ENCODE measurements around the gene IMPA2.

- TF ChIP-seq POLR2A (IDR thresholded peaks at IDR 0.05; ENCODE audit: low read depth, low read length) (no peak), POLR2AphosphoS5 (IDR thresholded peaks at IDR 0.05; ENCODE audit: low read depth, low read length) (no peak)
Measured at GRCh38 chr18:12008181-12008767, 27.0 kb downstream of the IMPA2 start.

Data from GM12892 (cell line).